Vein endothelial cell (primary cell): Measurements from ENCODE around the gene PROSER3. TPM values are rescaled to one million over a fixed set of nuclear protein-coding genes. Genes with fewer than 3 reads are reported as not detected.

Experiments
- total RNA-seq: library from RNA; depleted of rRNA; stranded (reverse); fragments of >200 nt; gene quantifications from 2 replicates; pipeline ENCODE4 v1.2.3, GENCODE V29; 2012

Gene PROSER3
- total RNA-seq: 7.2 and 7.3 TPM in 2 replicates

DNA sequence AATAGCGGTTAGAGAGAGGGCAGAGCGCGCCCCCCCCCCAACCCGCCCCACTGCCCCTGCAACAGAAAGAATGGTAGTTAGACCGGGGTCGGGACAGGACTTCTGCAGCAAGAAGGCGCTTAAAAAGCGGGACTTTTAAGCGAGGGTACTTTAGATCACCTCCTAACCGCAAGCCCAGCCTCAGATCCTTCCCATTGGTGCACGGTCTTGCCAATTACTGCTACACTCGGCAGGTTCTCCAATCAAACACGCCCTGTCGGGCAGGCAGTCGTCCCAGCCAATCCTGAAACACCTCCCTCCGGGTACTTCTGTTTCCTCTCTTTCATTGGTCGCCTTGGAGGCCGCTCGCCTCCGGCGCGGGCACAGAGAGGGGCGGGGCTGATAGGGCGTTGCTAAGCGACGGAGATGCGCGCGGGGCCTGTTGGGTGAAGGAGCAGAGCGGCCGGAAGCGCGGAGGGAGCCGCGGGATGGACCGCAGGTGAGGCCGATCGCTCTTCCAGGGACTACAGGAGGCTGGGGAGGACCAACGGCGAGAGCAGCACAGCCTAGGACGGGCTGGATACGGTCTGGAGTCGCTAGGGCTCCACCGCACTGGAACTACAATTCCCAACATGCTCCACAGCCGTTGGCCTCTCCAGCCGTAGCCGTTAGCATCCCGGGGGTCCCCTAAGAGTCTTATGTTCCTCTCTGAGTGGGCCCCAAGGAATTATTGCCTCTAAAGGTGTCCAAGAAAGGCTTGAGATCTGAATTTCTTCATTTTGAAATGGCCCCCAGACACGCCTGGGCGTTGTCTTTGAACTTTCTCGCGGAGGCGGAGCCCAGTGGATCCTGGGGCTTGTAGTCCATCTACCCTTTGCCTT is at the start of gene PROSER3:
Gene PROSER3 (plus strand): TSS at position 428 of the 860 bp plus-strand sequence. CDS start 40 bp downstream, at position 468.

DNA sequence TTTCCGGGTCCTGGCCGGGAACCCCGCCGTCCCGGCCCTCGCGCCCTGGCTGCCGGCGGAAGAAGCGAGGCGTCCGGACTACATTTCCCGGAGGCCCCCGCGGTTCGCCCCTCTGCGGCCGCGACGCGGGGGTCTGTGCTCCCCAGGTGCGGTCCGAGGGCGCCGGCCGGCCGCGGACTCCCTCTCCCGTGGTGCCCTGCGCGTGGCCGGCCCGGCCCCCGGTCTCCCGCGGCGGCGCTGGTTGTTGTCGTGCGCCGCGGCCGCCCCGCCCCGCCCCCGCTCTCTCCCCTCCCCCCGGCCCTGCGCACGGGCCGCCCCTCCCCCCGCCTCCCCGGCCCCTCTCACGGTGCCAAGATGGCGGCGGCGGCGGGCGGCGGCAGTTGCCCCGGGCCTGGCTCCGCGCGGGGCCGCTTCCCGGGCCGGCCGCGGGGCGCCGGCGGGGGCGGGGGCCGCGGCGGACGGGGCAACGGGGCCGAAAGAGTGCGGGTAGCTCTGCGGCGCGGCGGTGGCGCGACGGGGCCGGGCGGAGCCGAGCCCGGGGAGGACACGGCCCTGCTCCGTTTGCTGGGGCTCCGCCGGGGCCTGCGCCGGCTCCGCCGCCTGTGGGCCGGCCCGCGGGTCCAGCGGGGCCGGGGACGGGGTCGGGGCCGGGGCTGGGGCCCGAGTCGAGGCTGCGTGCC is 40.2 kb upstream of the PROSER3 start, which contains the start of gene KMT2B:
Gene KMT2B (plus strand): TSS at position 339 of the 680 bp plus-strand sequence. CDS start 16 bp downstream, at position 355.

DNA sequence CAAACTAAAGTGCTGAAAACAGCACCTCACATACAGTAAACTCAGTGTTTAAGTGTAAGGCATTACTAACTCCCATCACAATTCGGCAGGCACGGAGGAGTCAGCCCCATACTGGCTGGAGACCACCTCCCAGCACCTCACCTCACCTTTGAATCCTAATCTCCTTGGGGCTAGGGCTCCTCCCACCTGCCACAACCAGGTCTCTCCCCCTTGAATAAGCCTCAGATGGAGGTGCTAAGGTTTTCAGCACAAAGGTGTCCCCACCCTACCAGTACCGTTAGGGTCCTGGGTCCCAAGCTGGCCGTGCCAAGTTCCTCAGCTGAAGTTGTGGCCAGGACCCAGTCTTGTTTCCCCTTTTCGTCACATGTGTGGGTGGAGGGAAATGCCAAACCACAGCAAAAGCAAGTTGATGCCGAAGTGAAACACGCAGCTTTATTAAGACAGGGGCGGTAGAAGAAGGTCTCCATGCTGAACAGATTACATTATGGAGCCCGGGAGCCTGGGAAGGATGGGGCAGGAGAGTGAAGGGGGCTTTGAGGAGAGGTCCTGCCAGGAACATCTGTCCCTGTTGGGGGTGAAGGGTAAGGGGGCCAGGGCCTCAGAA is 15.8 kb upstream of the PROSER3 start, which contains the start of gene IGFLR1:
Gene IGFLR1 (minus strand): TSS at position 332 of the 604 bp plus-strand sequence. CDS start 1,272 bp downstream, outside the sequence.

DNA sequence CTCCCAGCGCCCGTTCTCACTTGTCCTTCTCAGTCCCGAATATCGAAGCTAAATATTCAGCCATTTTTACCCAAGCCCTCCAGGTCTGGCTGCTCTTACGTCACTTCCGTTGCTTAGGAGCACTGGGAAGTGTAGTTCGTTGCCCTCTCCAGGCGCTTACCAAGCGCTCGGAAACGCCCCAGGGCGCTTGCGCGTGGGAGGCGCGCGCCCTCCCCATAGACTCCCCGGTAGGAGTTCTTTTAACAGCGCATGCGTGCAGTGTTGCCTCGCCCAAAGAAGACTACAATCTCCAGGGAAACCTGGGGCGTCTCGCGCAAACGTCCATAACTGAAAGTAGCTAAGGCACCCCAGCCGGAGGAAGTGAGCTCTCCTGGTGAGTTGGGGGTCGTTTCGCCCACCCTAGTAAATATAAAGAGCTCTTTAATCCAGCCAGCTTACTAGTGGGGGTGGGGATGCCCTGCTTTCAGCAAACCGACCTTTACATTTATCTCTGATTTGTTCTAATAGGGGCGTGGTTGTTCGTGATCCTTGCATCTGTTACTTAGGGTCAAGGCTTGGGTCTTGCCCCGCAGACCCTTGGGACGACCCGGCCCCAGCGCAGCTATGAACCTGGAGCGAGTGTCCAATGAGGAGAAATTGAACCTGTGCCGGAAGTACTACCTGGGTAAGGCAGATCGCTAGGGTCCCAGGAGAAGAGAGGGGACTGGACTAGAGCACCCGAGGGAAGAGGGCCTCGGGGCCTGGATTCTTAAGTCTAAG is 12.5 kb upstream of the PROSER3 start, which contains the start of the genes PSENEN and U2AF1L4:
Gene PSENEN (plus strand): TSS at position 324 of the 759 bp plus-strand sequence. CDS start 280 bp downstream, at position 604.
Gene U2AF1L4 (minus strand): TSS at position 91 of the 759 bp plus-strand sequence. CDS start 27 bp downstream, at position 64.

DNA sequence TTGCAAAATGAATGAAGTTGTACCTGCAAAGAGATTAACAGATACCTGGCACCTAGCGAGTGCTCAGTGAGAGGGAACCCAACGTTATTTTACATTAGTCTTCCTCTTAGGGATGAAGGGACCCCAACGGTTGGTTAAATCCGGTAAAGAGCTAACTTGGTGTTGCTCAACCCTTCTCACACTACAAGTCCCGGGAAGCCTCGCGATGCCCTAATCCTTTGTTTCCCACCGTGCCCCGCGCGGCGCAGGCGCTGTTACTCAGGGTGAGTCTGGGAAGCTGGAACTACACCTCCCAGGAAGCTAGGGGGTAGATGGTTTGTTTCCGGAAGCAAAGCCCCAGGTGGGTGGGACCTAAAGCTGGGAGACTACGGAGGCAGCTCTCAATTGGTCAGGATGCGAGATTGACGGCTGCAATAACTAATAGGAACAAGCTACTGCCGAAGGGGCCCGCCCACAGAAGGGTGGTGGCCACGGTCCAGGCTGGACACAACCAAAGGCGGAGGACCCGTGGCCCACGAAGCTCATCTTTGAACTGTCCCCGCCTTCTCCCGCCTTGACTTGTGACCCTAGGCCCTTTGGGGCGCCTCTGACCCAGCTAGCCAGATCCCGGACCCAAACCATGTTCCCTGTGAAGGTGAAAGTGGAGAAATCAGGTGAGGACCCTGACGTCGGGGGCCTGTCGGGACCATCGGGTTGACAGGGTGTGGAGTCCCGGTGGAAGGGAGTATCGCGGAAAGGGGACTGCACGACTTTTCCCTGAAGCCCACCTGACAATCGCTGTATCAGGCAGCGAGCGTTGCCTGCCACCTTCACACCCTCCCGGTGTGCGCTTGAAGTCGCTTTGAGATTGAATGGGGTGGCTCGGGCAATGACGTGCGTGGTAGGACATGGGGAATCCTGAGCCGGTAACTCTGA is 9.6 kb upstream of the PROSER3 start, which contains the start of gene LIN37:
Gene LIN37 (plus strand): TSS at position 471 of the 915 bp plus-strand sequence. CDS start 149 bp downstream, at position 620.

DNA sequence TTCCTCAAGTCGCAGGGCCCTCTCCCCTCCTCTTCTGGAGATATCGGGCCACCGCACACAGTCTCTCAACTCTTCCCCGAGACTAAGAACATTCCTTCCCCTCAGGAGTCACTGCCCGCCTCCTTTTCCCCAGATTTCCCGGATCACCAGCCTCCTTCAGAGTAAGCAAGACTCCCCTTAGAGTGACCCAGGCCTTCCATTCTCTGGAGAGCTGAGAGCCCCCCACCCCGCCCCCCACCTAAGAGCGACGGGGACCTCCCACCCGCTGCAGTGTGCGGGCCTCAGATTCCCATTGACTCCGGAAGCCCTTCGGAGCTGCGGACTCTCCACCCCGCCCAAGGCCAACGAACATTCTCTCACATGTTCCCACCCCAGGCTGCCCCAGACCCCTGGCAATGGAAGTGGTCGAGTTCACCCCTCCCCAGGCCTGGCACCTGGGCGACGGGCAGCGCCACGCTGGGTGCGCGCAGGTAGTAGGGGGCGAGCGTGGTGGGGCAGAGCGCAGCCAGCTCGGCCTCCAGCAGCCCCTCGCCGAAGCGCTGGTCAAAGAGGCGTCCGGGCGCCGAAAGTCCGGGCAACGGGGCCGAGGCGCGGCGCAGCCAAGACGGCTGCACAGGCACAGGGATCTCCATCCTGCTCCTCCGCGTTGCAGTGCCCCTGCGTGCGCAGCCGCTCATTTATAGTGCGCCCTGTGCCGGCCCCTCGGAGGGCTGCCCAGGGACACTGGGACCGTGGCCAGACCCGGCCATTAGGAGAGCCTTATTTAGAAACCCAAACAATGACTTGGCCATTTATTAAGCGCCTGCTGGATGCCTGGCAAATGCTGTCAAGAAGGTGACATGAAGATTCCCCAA is 1.4 kb upstream of the PROSER3 start, which contains the start of gene HSPB6:
Gene HSPB6 (minus strand): TSS at position 653 of the 854 bp plus-strand sequence. CDS start 21 bp downstream, at position 632.

DNA sequence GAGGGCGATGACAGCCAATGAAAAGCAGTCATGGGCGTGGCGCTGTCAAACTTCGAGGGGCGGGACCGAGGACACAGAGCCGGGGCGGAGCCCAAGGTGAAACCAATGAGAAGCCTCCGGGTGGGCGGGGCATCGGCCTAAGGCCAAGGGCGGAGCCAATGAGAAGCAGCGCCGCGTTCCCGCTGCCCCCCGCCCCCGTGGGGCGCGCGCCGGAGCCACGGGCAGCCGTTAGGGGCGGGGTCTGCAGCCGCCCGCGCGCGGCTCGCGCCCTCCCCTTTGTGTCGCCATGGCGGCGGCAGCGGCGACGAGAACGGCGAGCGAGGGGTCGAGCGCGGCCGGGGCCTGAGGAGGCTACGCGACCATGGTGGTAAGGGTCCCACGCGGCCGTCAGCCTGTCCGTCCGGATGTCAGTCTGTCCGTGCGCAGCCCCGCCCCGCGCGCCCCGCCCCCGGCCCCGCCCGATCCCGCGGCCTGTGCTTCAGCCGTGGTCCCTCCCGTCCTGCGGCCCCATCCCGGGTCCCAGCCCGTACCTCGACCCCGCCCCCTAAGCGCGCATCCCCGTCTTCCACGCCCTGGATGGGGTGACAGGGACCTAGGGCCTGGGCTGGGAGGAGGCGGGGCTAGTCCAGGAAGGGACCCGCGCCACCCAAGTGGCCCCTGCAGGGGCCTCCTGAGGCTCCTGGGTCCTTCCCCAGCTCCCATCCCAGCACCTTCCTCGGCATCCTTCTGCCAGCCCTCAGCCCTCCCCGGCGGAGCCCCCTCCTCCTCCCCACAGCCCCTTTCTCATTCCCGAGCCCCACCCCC is 17.5 kb downstream of the PROSER3 start, which contains the start of gene ARHGAP33:
Gene ARHGAP33 (plus strand): TSS at position 267 of the 804 bp plus-strand sequence. CDS start 95 bp downstream, at position 362.

DNA sequence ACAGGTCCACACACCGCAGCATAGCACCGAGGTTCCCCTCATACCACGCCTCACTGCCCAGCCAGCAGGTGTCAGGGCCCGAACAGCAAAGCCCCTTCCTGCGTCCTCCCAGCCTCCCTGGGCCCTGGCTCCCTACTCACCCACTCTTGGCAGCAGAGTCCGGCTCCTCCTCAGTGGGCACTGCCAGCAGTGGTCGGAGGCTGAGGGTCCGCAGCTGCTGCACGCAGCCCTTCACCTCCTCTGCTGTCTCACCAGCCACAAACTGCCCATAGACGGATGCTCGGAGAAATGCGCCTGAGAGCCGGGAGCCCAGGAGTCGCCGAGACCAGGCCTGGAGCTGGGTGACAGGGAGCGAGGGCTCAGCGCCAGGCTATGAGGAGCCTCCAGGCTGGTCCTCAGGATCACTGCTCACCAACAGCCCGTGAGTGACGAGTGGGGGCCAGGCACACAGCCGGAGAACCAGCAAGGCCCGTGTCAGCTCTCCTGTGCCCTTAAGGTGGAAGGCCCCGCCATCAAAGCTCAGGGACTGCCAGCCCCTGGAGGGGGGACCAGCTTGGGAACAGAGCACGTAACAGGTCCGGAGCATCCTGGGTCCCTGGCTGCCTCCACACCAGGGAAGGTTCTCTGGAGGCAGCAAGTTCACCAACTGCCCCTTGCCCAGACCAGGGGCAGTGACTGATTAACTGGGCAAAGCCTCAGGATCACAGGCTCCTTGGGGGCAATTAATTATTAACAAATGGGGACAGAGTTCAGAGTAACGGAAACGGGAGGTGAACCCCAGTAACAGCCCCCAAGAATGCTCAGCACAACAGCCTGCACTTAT is 54.5 kb downstream of the PROSER3 start, which contains the start of gene PRODH2:
Gene PRODH2 (minus strand): TSS at position 626 of the 823 bp plus-strand sequence. CDS start 40 bp downstream, at position 586.

Other genes starting within 250 kb of the PROSER3 start
- gene DMKN, start 244.5 kb upstream of the PROSER3 start, total RNA-seq: not detected in 2 replicates
- not detected in 2 replicates for gene SBSN, start 229.9 kb upstream of the PROSER3 start, total RNA-seq
- gene GAPDHS, start 224.7 kb upstream of the PROSER3 start, total RNA-seq: not detected in 2 replicates
- gene TMEM147, start 212.6 kb upstream of the PROSER3 start, total RNA-seq: 58.0 and 58.8 TPM in 2 replicates
- not detected in 2 replicates for gene ATP4A, start 194.5 kb upstream of the PROSER3 start, total RNA-seq
- not detected in 2 replicates for gene PMIS2, start 172.0 kb upstream of the PROSER3 start, total RNA-seq
- gene HAUS5, start 145.4 kb upstream of the PROSER3 start, total RNA-seq: 8.5 and 9.1 TPM in 2 replicates
- gene RBM42, start 129.1 kb upstream of the PROSER3 start, total RNA-seq: 49.6 and 56.5 TPM in 2 replicates
- gene ETV2, start 116.4 kb upstream of the PROSER3 start, total RNA-seq: 0.29 and 0.65 TPM in 2 replicates
- gene COX6B1, start 109.9 kb upstream of the PROSER3 start, total RNA-seq: 214 and 293 TPM in 2 replicates
- not detected in 2 replicates for gene UPK1A, start 91.7 kb upstream of the PROSER3 start, total RNA-seq
- gene ZBTB32, start 53.6 kb upstream of the PROSER3 start, total RNA-seq: not detected in 2 replicates
- gene KMT2B, start 40.2 kb upstream of the PROSER3 start, total RNA-seq: 8.5 and 9.4 TPM in 2 replicates
- 0.76 and 0.98 TPM in 2 replicates for gene IGFLR1, start 15.7 kb upstream of the PROSER3 start, total RNA-seq
- gene U2AF1L4, start 12.8 kb upstream of the PROSER3 start, total RNA-seq: 2.3 and 2.8 TPM in 2 replicates
- gene PSENEN, start 12.5 kb upstream of the PROSER3 start, total RNA-seq: 14.8 and 15.7 TPM in 2 replicates
- gene LIN37, start 9.6 kb upstream of the PROSER3 start, total RNA-seq: 12.1 and 16.7 TPM in 2 replicates
- gene HSPB6, start 1.1 kb upstream of the PROSER3 start, total RNA-seq: 0.38 and 0.65 TPM in 2 replicates
- 3.3 and 3.7 TPM in 2 replicates for gene ARHGAP33, start 17.4 kb downstream of the PROSER3 start, total RNA-seq
- gene PRODH2, start 54.7 kb downstream of the PROSER3 start, total RNA-seq: not detected in 2 replicates
- not detected in 2 replicates for gene NPHS1, start 94.3 kb downstream of the PROSER3 start, total RNA-seq
- gene KIRREL2, start 98.7 kb downstream of the PROSER3 start, total RNA-seq: not detected in 2 replicates
- 4.2 and 4.6 TPM in 2 replicates for gene APLP1, start 110.4 kb downstream of the PROSER3 start, total RNA-seq
- 2.9 and 5.5 TPM in 2 replicates for gene NFKBID, start 142.4 kb downstream of the PROSER3 start, total RNA-seq
- gene HCST, start 144.4 kb downstream of the PROSER3 start, total RNA-seq: not detected in 2 replicates
- not detected in 2 replicates for gene TYROBP, start 150.1 kb downstream of the PROSER3 start, total RNA-seq
- gene LRFN3, start 178.2 kb downstream of the PROSER3 start, total RNA-seq: 9.6 and 11.1 TPM in 2 replicates
- 12.7 and 13.4 TPM in 2 replicates for gene SDHAF1, start 237.0 kb downstream of the PROSER3 start, total RNA-seq